CD14-positive monocyte (primary cell): ENCODE data around the gene ACYP2. TPM values are rescaled to one million over a fixed set of nuclear protein-coding genes. Genes with fewer than 3 reads are reported as not detected.
"Not testable (repeated sequence)": the region's sequence is repeated elsewhere in the genome, so short reads cannot be mapped to it uniquely, and the experiment has no call there.

Experiments
- DNase-seq, 3 donors: peaks; one replicate each; pipeline ENCODE4 v3.0.0-alpha.2; 2011 to 2022
- H2AFZ ChIP-seq: 2 replicates; pipeline ENCODE4 v1.6.0; 2012; ENCODE audit warnings: mild to moderate bottlenecking, low read depth, low read length, inconsistent platforms; ENCODE audit not compliant: insufficient read depth, poor library complexity, severe bottlenecking
- H3K27ac ChIP-seq, 2 donors: 1 replicate in 1 of 2; 2 replicates in 1 of 2; pipeline ENCODE4 v1.5.1; 2012 to 2013; ENCODE audit warnings: low read length in 2 of 2, control low read depth in 1 of 2, inconsistent platforms in 1 of 2, low read depth in 1 of 2, mild to moderate bottlenecking in 1 of 2
- H3K27me3 ChIP-seq, 2 donors: one replicate each; pipeline versions ENCODE4 v1.6.0 to v1.6.1; 2011 to 2013; ENCODE audit warnings: low read length in 2 of 2; ENCODE audit not compliant: control insufficient read depth in 2 of 2, insufficient read depth in 2 of 2
- H3K36me3 ChIP-seq, 2 donors: replicated peaks in 1 of 2; 1 replicate in 1 of 2; 2 replicates in 1 of 2; pipeline versions ENCODE4 v1.5.1 to v1.6.1; 2012 to 2013; ENCODE audit warnings: low read length in 2 of 2, control low read depth in 1 of 2, inconsistent platforms in 1 of 2, mild to moderate bottlenecking in 1 of 2; ENCODE audit not compliant: insufficient read depth in 2 of 2, control insufficient read depth in 1 of 2
- H3K4me1 ChIP-seq, 2 donors: 1 replicate in 1 of 2; 2 replicates in 1 of 2; pipeline versions ENCODE4 v1.5.1 to v1.6.1; 2012 to 2013; ENCODE audit warnings: low read length in 2 of 2, control low read depth in 1 of 2, inconsistent platforms in 1 of 2, mild to moderate bottlenecking in 1 of 2, moderate library complexity in 1 of 2; ENCODE audit not compliant: insufficient read depth in 2 of 2, control insufficient read depth in 1 of 2
- H3K4me2 ChIP-seq: replicated peaks from 2 replicates; pipeline ENCODE3; 2012; ENCODE audit warnings: low read length, moderate library complexity, mild to moderate bottlenecking; ENCODE audit not compliant: poor library complexity, severe bottlenecking; ENCODE audit errors: extremely low read depth
- H3K4me3 ChIP-seq, 3 experiments: fragments of 200-600 bp in 1 of 3; sonication (generic) in 1 of 3; replicated peaks in 1 of 3; 1 replicate in 2 of 3; 2 replicates in 1 of 3; pipeline ENCODE4 v1.5.1; 2011 to 2013; ENCODE audit warnings: low read length in 3 of 3, mild to moderate bottlenecking in 3 of 3, control low read depth in 2 of 3, low read depth in 2 of 3, inconsistent platforms in 1 of 3, moderate library complexity in 1 of 3
- H3K79me2 ChIP-seq: 2 replicates; pipeline ENCODE4 v1.6.0; 2012; ENCODE audit warnings: mild to moderate bottlenecking, control low read depth, inconsistent platforms, low read length, moderate library complexity; ENCODE audit not compliant: insufficient read depth
- H3K9ac ChIP-seq: 2 replicates; pipeline ENCODE4 v1.6.0; 2017; ENCODE audit warnings: low read length, mild to moderate bottlenecking; ENCODE audit not compliant: insufficient read depth, poor library complexity, severe bottlenecking
- H3K9me3 ChIP-seq, 2 donors: replicated peaks in 1 of 2; 1 replicate in 1 of 2; 2 replicates in 1 of 2; pipeline versions ENCODE4 v1.5.1 to v1.6.1; 2012 to 2013; ENCODE audit warnings: low read length in 2 of 2, control low read depth in 1 of 2; ENCODE audit not compliant: control insufficient read depth in 1 of 2, insufficient read depth in 1 of 2
- H4K20me1 ChIP-seq: 2 replicates; pipeline ENCODE4 v1.6.0; 2012; ENCODE audit warnings: mild to moderate bottlenecking, low read length, control low read depth, moderate library complexity; ENCODE audit not compliant: insufficient read depth
- H3K27ac Mint-ChIP-seq, 7 donors: one replicate each; pipeline ENCODE4 v1.8.0; 2020; ENCODE audit warnings: mild to moderate bottlenecking in 7 of 7, mixed read lengths in 7 of 7, moderate library complexity in 6 of 7, inconsistent platforms in 2 of 7
- H3K27me3 Mint-ChIP-seq, 3 donors: one replicate each; pipeline ENCODE4 v1.8.0; 2021 to 2022; ENCODE audit warnings: low read depth in 3 of 3, mild to moderate bottlenecking in 3 of 3, mixed read lengths in 3 of 3, moderate library complexity in 3 of 3, inconsistent platforms in 1 of 3
- H3K36me3 Mint-ChIP-seq, 2 donors: one replicate each; pipeline ENCODE4 v1.8.0; 2020; ENCODE audit warnings: mixed read lengths in 2 of 2, inconsistent platforms in 1 of 2, mild to moderate bottlenecking in 1 of 2
- H3K4me1 Mint-ChIP-seq: one replicate; pipeline ENCODE4 v1.8.0; 2020; ENCODE audit warnings: mild to moderate bottlenecking, mixed read lengths
- H3K4me3 Mint-ChIP-seq, 2 donors: one replicate each; pipeline ENCODE4 v1.8.0; 2020; ENCODE audit warnings: mild to moderate bottlenecking in 2 of 2, mixed read lengths in 2 of 2, moderate library complexity in 1 of 2
- H3K9me3 Mint-ChIP-seq, 7 donors: one replicate each; pipeline ENCODE4 v1.8.0; 2020 to 2022; ENCODE audit warnings: mixed read lengths in 7 of 7, mild to moderate bottlenecking in 6 of 7, moderate library complexity in 6 of 7, inconsistent platforms in 2 of 7
- WGBS: methylation state at CpG from one replicate; pipeline ENCODE4 v1.1.5; 2013; ENCODE audit warnings: missing lambda C conversion rate; ENCODE audit not compliant: insufficient coverage; 5-methylcytosine and 5-hydroxymethylcytosine counted together
- intact Hi-C, 2 donors: fragments of 100-400 bp; cut with micrococcal nuclease; formaldehyde crosslinking; loops; one replicate each; pipeline versions ENCODE4 v1.15.0 to v1.15.1; 2023
- polyA plus RNA-seq, 3 donors: library from polyadenylated mRNA; depleted of rRNA in 1 of 3; unstranded in 2 of 3; stranded (reverse) in 1 of 3; fragments of 300-500 nt in 2 of 3; fragments of >200 nt in 1 of 3; fragmentation: Illumina TruSeq in 2 of 3; gene quantifications; 1 replicate in 2 of 3; 2 replicates in 1 of 3; pipeline ENCODE4 v1.2.3, GENCODE V29; 2012 to 2021
- TF ChIP-seq, protein P1 (sequence below): fragments of 200-600 bp; IDR thresholded peaks from one replicate; pipeline ENCODE4 v1.8.0; 2022; ENCODE audit warnings: antibody characterized with exemption, mild to moderate bottlenecking

The ACYP2 gene
- polyA plus RNA-seq, 3 donors, result 6.2 to 10.8 (median 10.3) TPM

DNA sequence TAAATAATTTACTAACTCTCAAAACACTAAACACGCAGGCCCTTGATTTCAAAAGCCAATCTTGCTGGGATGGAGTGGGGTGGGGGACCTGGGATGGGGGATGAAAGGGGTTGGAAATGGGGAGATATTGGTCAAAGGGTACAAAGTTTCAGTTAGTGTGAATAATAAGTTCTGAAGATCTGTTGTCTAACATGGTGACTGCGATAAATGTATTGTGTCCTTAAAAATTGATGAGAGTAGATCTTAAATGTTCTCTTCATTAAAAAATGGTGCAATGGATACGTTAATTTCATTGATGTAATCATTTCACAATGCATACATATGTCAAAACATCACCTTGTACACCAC is 505 bp upstream of the ACYP2 start:
- peak overlapping the region; percentile 97 for H3K9ac ChIP-seq

DNA sequence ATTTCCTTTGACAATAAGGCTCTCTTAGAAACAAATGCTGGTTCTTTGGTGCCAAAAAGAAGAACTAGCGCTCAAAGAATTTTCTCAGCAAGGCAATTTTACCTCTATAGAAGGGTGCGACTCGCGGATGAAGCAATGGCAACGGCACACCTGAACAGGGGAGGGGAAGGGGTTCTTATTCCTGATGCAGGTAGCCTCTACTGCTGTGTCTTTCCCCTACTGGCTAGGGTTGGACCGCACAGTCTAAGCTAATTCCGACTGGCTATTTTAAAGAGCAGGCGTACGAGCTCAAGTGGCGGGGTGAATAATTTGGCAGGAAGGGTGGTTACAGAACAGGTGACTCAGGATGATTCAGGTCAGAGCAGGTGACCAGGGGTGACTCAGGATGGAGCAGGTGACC is 1.2 kb downstream of the ACYP2 start:
- not testable (repeated sequence) for H3K27me3 ChIP-seq, DNase-seq, H4K20me1 ChIP-seq, H3K27me3 Mint-ChIP-seq, H2AFZ ChIP-seq, H3K36me3 ChIP-seq, H3K79me2 ChIP-seq, H3K9ac ChIP-seq, H3K4me2 ChIP-seq, H3K4me3 Mint-ChIP-seq, H3K4me1 Mint-ChIP-seq, H3K27ac ChIP-seq, H3K4me3 ChIP-seq
- Mint-ChIP-seq H3K9me3 (peaks cover 14 to 38% (median 27%) of the 10 kb centered on the region in 7 donors), H3K36me3 (peaks cover 13 to 17% of the 10 kb centered on the region in 2 donors), H3K27ac (peak overlapping the region in 3 of 7 donors; percentile 2 to 44 (median 22))
- peaks cover 18 to 25% of the 10 kb centered on the region in 2 donors for H3K9me3 ChIP-seq
- intact Hi-C loops, result loop anchor here (5.0 to 10.0 kb wide), 4 partner anchors 144 to 1508 kb away; partner anchors contain the start of genes EML6 (in 2 of the 2) and PSME4 (in 2 of the 2)
- peaks cover 6 to 11% of the 10 kb centered on the region in 2 donors for H3K4me1 ChIP-seq
- WGBS, result 91% methylated on average over 6 of the region's 10 CpGs

More for the DNA sequence above, 505 bp upstream of the ACYP2 start:
- peaks cover 7 to 15% of the 10 kb centered on the region in 2 donors for H3K9me3 ChIP-seq
- Mint-ChIP-seq H3K4me1 (peaks cover 9% of the 10 kb centered on the region), H3K9me3 (peaks cover 12 to 24% (median 15%) of the 10 kb centered on the region in 7 donors), H3K4me3 (peak overlapping the region; percentile 90 to 97), H3K27ac (peak overlapping the region; percentile 99 to 100 (median 100)), H3K36me3 (peaks cover 9 to 14% of the 10 kb centered on the region in 2 donors), H3K27me3 (peaks cover 0 to 8% (median 5%) of the 10 kb centered on the region in 3 donors)
- no peaks in the 10 kb centered on the region for H4K20me1 ChIP-seq
- TF ChIP-seq, protein P1, sequence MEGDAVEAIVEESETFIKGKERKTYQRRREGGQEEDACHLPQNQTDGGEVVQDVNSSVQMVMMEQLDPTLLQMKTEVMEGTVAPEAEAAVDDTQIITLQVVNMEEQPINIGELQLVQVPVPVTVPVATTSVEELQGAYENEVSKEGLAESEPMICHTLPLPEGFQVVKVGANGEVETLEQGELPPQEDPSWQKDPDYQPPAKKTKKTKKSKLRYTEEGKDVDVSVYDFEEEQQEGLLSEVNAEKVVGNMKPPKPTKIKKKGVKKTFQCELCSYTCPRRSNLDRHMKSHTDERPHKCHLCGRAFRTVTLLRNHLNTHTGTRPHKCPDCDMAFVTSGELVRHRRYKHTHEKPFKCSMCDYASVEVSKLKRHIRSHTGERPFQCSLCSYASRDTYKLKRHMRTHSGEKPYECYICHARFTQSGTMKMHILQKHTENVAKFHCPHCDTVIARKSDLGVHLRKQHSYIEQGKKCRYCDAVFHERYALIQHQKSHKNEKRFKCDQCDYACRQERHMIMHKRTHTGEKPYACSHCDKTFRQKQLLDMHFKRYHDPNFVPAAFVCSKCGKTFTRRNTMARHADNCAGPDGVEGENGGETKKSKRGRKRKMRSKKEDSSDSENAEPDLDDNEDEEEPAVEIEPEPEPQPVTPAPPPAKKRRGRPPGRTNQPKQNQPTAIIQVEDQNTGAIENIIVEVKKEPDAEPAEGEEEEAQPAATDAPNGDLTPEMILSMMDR, result no peak
- DNase-seq, result no peak
- peak overlapping the region; percentile 79 to 84 (median 84) for H3K4me3 ChIP-seq
- H3K4me2 ChIP-seq, result peak overlapping the region; percentile 71
- H2AFZ ChIP-seq, result peak overlapping the region; percentile 89
- no peaks in the 10 kb centered on the region for H3K79me2 ChIP-seq
- peak overlapping the region; percentile 98 for H3K27ac ChIP-seq
- no peaks in the 10 kb centered on the region for H3K27me3 ChIP-seq
- intact Hi-C loops, result loop anchor here (5.0 to 10.0 kb wide), 4 partner anchors 143 to 1510 kb away; partner anchors contain the start of genes EML6 (in 2 of the 2) and PSME4 (in 2 of the 2)
- peaks cover 6 to 11% of the 10 kb centered on the region in 2 donors for H3K4me1 ChIP-seq
- no peaks in the 10 kb centered on the region for H3K36me3 ChIP-seq
- WGBS, result no CpG with 5 or more reads among the region's 3 CpGs
